ENCODE measurements around the gene SMIM33.

Gene SMIM33

DNA sequence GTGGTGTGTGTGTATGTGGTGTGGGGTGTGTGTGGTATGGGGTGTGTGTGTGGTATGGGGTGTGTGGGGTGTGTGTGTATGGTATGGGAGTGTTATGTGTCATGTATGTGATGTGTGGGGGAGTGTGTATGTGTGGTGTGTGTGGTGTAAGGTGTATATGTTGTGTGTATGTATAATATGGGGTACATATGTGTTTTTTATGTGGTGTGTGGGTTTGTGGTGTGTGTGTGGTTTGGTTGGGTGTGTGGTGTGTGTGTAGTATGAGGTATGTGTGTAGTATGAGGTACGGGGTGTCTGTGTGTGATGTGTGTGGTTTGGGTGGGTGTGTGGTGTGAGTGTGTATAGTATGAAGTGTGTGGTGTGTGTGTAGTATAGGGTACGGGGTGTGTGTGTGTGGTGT, 19.6 kb upstream of the SMIM33 start:
- no peak overlapping the region for H3K4me2 ChIP-seq (ENCODE audit: low read depth, low read length, poor library complexity, severe bottlenecking)
- H3K36me3 ChIP-seq (ENCODE audit: insufficient read depth, low read length): no peaks in the 10 kb centered on the region
- H4K20me1 ChIP-seq (ENCODE audit: insufficient read depth, low read length, poor library complexity, severe bottlenecking): no peaks in the 10 kb centered on the region
- no peak overlapping the region for H3K9ac ChIP-seq (ENCODE audit: low read depth, low read length, poor library complexity, severe bottlenecking)
- no peaks in the 10 kb centered on the region for H3K79me2 ChIP-seq (ENCODE audit: insufficient read depth, low read length)
- H3K4me1 ChIP-seq (ENCODE audit: insufficient read depth, low read length, poor library complexity, severe bottlenecking): peaks cover 8% of the 10 kb centered on the region
- H3K4me3 ChIP-seq (ENCODE audit: low read length, poor library complexity, severe bottlenecking): no peak overlapping the region
- no peaks in the 10 kb centered on the region for H3K9me3 ChIP-seq (ENCODE audit: insufficient read depth, low read depth, low read length)
- H3K27me3 ChIP-seq (ENCODE audit: insufficient read depth, low read length, poor library complexity, severe bottlenecking): no peaks in the 10 kb centered on the region
- H3F3A ChIP-seq (ENCODE audit: low read depth): no peaks in the 10 kb centered on the region
- TF ChIP-seq CTCF (conservative IDR thresholded peaks at IDR 0.05; ENCODE audit: low read length): no peak
- TF ChIP-seq EZH2phosphoT487 (IDR thresholded peaks at IDR 0.05; ENCODE audit: borderline replicate concordance): no peak
- no peak overlapping the region for H2AFZ ChIP-seq (ENCODE audit: low read length)
- H3K9me2 ChIP-seq (replicated peaks; ENCODE audit: low read depth, low read length): no peaks in the 10 kb centered on the region

DNA sequence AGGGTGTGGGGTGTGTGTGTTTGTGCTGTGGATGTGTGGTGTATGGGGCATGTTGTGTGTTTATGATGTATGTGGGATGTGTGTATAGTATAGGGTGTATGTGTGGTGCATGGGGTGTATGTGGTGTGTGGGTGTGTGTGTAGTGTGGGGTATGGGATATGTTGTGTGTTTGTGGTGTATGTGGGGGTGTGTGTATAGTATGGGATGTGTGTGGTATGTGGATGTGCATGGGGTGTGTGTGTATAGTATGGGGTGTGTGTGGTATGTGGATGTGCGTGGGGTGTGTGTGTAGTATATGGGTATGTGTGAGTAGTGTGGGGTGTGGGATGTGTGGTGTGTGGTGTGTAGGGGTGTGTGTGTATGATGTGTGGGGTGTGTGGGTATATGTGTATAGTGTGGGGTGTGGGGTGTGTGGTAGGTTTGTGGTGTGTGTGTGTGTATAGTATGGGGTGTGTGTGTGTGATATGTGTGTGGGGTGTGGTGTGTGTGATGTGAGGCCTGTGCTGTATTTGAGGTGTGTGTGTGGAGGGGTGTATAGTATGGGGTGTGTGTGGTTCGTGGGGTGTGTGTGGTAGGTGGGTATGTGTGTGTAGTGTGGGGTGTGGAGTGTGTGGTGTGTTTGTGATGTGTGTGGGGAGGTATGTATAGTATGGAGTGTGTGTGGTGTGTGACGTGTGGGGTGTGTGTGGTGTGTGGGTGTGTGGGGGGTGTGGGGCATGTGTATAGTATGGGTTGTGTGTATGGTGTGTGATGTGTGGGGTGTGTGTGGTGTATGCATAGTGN, 18.7 kb upstream of the SMIM33 start:
- Histone ChIP-seq H3K4me3 (ENCODE audit: low read length, poor library complexity, severe bottlenecking) (no peak overlapping the region), H3K9me3 (ENCODE audit: insufficient read depth, low read depth, low read length) (no peaks in the 10 kb centered on the region), H3K4me1 (ENCODE audit: insufficient read depth, low read length, poor library complexity, severe bottlenecking) (peaks cover 8% of the 10 kb centered on the region), H3K4me2 (ENCODE audit: low read depth, low read length, poor library complexity, severe bottlenecking) (no peak overlapping the region), H3K27me3 (ENCODE audit: insufficient read depth, low read length, poor library complexity, severe bottlenecking) (no peaks in the 10 kb centered on the region), H4K20me1 (ENCODE audit: insufficient read depth, low read length, poor library complexity, severe bottlenecking) (no peaks in the 10 kb centered on the region), H3K79me2 (ENCODE audit: insufficient read depth, low read length) (no peaks in the 10 kb centered on the region), H3K9ac (ENCODE audit: low read depth, low read length, poor library complexity, severe bottlenecking) (no peak overlapping the region), H2AFZ (ENCODE audit: low read length) (no peak overlapping the region), H3F3A (ENCODE audit: low read depth) (no peaks in the 10 kb centered on the region), H3K36me3 (ENCODE audit: insufficient read depth, low read length) (no peaks in the 10 kb centered on the region), H3K9me2 (replicated peaks; ENCODE audit: low read depth, low read length) (no peaks in the 10 kb centered on the region)
- TF ChIP-seq CTCF (conservative IDR thresholded peaks at IDR 0.05; ENCODE audit: low read length) (no peak), EZH2phosphoT487 (IDR thresholded peaks at IDR 0.05; ENCODE audit: borderline replicate concordance) (no peak)

GRCh38 chr5:139453683-139454567, 16.9 kb upstream of the SMIM33 start:
- Histone ChIP-seq H2AFZ (ENCODE audit: low read length) (no peak overlapping the region), H3K9ac (ENCODE audit: low read depth, low read length, poor library complexity, severe bottlenecking) (no peak overlapping the region), H3K4me1 (ENCODE audit: insufficient read depth, low read length, poor library complexity, severe bottlenecking) (peaks cover 17% of the 10 kb centered on the region), H3K27me3 (ENCODE audit: insufficient read depth, low read length, poor library complexity, severe bottlenecking) (no peaks in the 10 kb centered on the region), H3K4me2 (ENCODE audit: low read depth, low read length, poor library complexity, severe bottlenecking) (no peak overlapping the region), H3F3A (ENCODE audit: low read depth) (no peaks in the 10 kb centered on the region), H3K36me3 (ENCODE audit: insufficient read depth, low read length) (no peaks in the 10 kb centered on the region), H3K9me2 (replicated peaks; ENCODE audit: low read depth, low read length) (no peaks in the 10 kb centered on the region), H3K9me3 (ENCODE audit: insufficient read depth, low read depth, low read length) (no peaks in the 10 kb centered on the region), H4K20me1 (ENCODE audit: insufficient read depth, low read length, poor library complexity, severe bottlenecking) (no peaks in the 10 kb centered on the region), H3K4me3 (ENCODE audit: low read length, poor library complexity, severe bottlenecking) (no peak overlapping the region), H3K79me2 (ENCODE audit: insufficient read depth, low read length) (no peaks in the 10 kb centered on the region)
- TF ChIP-seq CTCF (conservative IDR thresholded peaks at IDR 0.05; ENCODE audit: low read length): no peak
- no peak for TF ChIP-seq EZH2phosphoT487 (IDR thresholded peaks at IDR 0.05; ENCODE audit: borderline replicate concordance)

All from Loucy (cell line).